K562 (cell line): ENCODE data around the gene NLE1. TPM values are rescaled to one million over a fixed set of nuclear protein-coding genes. Genes with fewer than 3 reads are reported as not detected.

Experiments used
- ADNP ChIP-seq: fragments of 200-800 bp; sonication (Bioruptor generic); IDR thresholded peaks from 2 replicates; pipeline ENCODE4 v1.6.1; 2016; ENCODE audit warnings: missing genetic modification characterization, missing compliant biosample characterization
- BCOR ChIP-seq: fragments of 450-650 bp; IDR thresholded peaks from 2 replicates; pipeline ENCODE4 v1.6.1; 2016
- CEBPG ChIP-seq, 3 experiments: fragments of 200-800 bp in 1 of 3; sonication (Bioruptor generic) in 1 of 3; sonication (generic) in 1 of 3; formaldehyde crosslinking in 1 of 3; IDR thresholded peaks in 2 of 3; conservative IDR thresholded peaks in 1 of 3; 2 replicates each; pipeline versions ENCODE4 v1.6.1 to v1.8.0; 2016 to 2022; ENCODE audit warnings: missing compliant biosample characterization in 2 of 3, missing genetic modification characterization in 2 of 3, mild to moderate bottlenecking in 1 of 3, missing genetic modification reagents in 1 of 3
- CTBP1 ChIP-seq: fragments of 450-650 bp; IDR thresholded peaks from 2 replicates; pipeline ENCODE4 v1.6.1; 2016; ENCODE audit warnings: borderline replicate concordance
- E2F3 ChIP-seq: fragments of 250-450 bp; sonication (Bioruptor Pico); IDR thresholded peaks from 2 replicates; pipeline ENCODE4 v1.4.0; 2020; ENCODE audit warnings: mild to moderate bottlenecking
- MCM3 ChIP-seq: fragments of 450-650 bp; IDR thresholded peaks from 2 replicates; pipeline ENCODE4 v1.6.1; 2016
- MTA2 ChIP-seq: fragments of 450-650 bp; IDR thresholded peaks from 2 replicates; pipeline ENCODE4 v1.6.1; 2016; ENCODE audit warnings: low read depth
- NCOA2 ChIP-seq, 2 experiments: fragments of 450-650 bp; IDR thresholded peaks; 2 replicates each; pipeline ENCODE4 v1.6.1; 2018; ENCODE audit warnings: mild to moderate bottlenecking in 2 of 2, moderate library complexity in 1 of 2; ENCODE audit not compliant: partially characterized antibody in 2 of 2
- NR2C2 ChIP-seq, 2 experiments: fragments of 200-800 bp in 1 of 2; sonication (Bioruptor generic) in 1 of 2; sonication (generic) in 1 of 2; formaldehyde crosslinking in 1 of 2; IDR thresholded peaks; 2 replicates each; pipeline versions ENCODE4 v1.6.1 to v1.8.0; 2016 to 2022; ENCODE audit warnings: mild to moderate bottlenecking in 1 of 2, missing compliant biosample characterization in 1 of 2, missing genetic modification characterization in 1 of 2, missing genetic modification reagents in 1 of 2
- TCF3 ChIP-seq: sonication (generic); formaldehyde crosslinking; IDR thresholded peaks from 2 replicates; pipeline ENCODE4 v1.4.0; 2020; ENCODE audit warnings: mild to moderate bottlenecking, missing genetic modification reagents
- TEAD1 ChIP-seq, 2 experiments: fragments of 450-650 bp in 1 of 2; sonication (generic) in 1 of 2; formaldehyde crosslinking; IDR thresholded peaks; 2 replicates each; pipeline versions ENCODE4 v1.4.0 to v1.8.0; 2020 to 2022; ENCODE audit warnings: mild to moderate bottlenecking in 2 of 2, missing genetic modification reagents in 1 of 2
- ZNF224 ChIP-seq: sonication (generic); formaldehyde crosslinking; IDR thresholded peaks from 2 replicates; pipeline ENCODE4 v1.8.0; 2022; ENCODE audit warnings: mild to moderate bottlenecking, missing genetic modification reagents
- ZNF764 ChIP-seq: fragments of 250-450 bp; sonication (Bioruptor Pico); IDR thresholded peaks from 2 replicates; pipeline ENCODE4 v1.4.0; 2020; ENCODE audit warnings: low read depth, mild to moderate bottlenecking, moderate library complexity
- polyA plus RNA-seq, 8 experiments: library from polyadenylated mRNA; depleted of rRNA in 4 of 8; stranded (reverse) in 5 of 8; unstranded in 3 of 8; fragments of >200 nt; fragmentation: Nextera tagmentation in 2 of 8; fragmentation: Illumina TruSeq in 1 of 8; extraction: Ambion mirVana in 2 of 8; extraction: Trizol in 1 of 8; gene quantifications; 2 replicates each; pipeline versions ENCODE4 v1.2.1 to v1.2.3, GENCODE V29; 2011 to 2014; ENCODE audit warnings: inconsistent platforms in 1 of 8, missing spikeins in 1 of 8
- total RNA-seq, 7 experiments: library from RNA; depleted of rRNA in 6 of 7; stranded (reverse); fragments of >200 nt in 6 of 7; fragmentation: Illumina TruSeq in 2 of 7; extraction: Trizol in 2 of 7; gene quantifications; 2 replicates each; pipeline versions ENCODE4 v1.2.1 to v1.2.3, GENCODE V29; 2011 to 2021; ENCODE audit warnings: low replicate concordance in 1 of 7
- TF ChIP-seq, protein P1 (sequence below): fragments of 250-450 bp; sonication (Bioruptor Pico); IDR thresholded peaks from 2 replicates; pipeline ENCODE4 v1.5.0; 2020; ENCODE audit warnings: mild to moderate bottlenecking
- TF ChIP-seq, protein P2 (sequence below): fragments of 250-450 bp; sonication (Bioruptor Pico); IDR thresholded peaks from 2 replicates; pipeline ENCODE4 v1.4.0; 2020; ENCODE audit warnings: mild to moderate bottlenecking, moderate library complexity
- TF ChIP-seq, protein P3 (sequence below): sonication (generic); formaldehyde crosslinking; IDR thresholded peaks from 2 replicates; pipeline ENCODE4 v1.8.0; 2022; ENCODE audit warnings: mild to moderate bottlenecking, missing genetic modification reagents, borderline replicate concordance
- TF ChIP-seq, protein P4 (sequence below): fragments of 450-650 bp; conservative IDR thresholded peaks from 2 replicates; pipeline ENCODE4 v1.6.1; 2016; ENCODE audit warnings: missing genetic modification characterization, low read depth, mild to moderate bottlenecking, missing compliant biosample characterization, moderate library complexity
- TF ChIP-seq, protein P5 (sequence below): fragments of 250-450 bp; sonication (Bioruptor Pico); IDR thresholded peaks from 2 replicates; pipeline ENCODE4 v1.9.0; 2021; ENCODE audit warnings: mild to moderate bottlenecking
- TF ChIP-seq, protein P6 (sequence below), 2 experiments: fragments of 450-650 bp in 1 of 2; sonication (generic) in 1 of 2; formaldehyde crosslinking in 1 of 2; IDR thresholded peaks in 1 of 2; conservative IDR thresholded peaks in 1 of 2; 2 replicates each; pipeline versions ENCODE4 v1.6.1 to v1.8.1; 2016 to 2023; ENCODE audit warnings: mild to moderate bottlenecking in 2 of 2, moderate library complexity in 2 of 2, inconsistent platforms in 1 of 2, missing genetic modification reagents in 1 of 2

The NLE1 gene
- total and polyA plus RNA-seq, 9 of the 15 experiments (the other 6 are each of a cell fraction or from before 2014, with no cell fraction given) = 3.8 to 69.0 (median 29.4) TPM

GRCh38 chr17:35141681-35142466, at the start of gene NLE1 (continued):
- TF ChIP-seq ZNF224 (CRISPR knock-in tag) = no peak
- TF ChIP-seq BCOR = no peak
- no peak for TF ChIP-seq CEBPG (CRISPR knock-in tag; IDR thresholded peaks at IDR 0.05)
- no peak for TF ChIP-seq CEBPG (tag; conservative IDR thresholded peaks at IDR 0.05 in 1 of 2, IDR thresholded peaks at IDR 0.05 in 1 of 2)
- no peak for TF ChIP-seq ADNP
- peak in 1 of 2 experiments; percentile 63; a peak in 1 of 4 replicates for TF ChIP-seq TEAD1 (CRISPR knock-in tag; IDR thresholded peaks at IDR 0.05)
- TF ChIP-seq, protein P1, sequence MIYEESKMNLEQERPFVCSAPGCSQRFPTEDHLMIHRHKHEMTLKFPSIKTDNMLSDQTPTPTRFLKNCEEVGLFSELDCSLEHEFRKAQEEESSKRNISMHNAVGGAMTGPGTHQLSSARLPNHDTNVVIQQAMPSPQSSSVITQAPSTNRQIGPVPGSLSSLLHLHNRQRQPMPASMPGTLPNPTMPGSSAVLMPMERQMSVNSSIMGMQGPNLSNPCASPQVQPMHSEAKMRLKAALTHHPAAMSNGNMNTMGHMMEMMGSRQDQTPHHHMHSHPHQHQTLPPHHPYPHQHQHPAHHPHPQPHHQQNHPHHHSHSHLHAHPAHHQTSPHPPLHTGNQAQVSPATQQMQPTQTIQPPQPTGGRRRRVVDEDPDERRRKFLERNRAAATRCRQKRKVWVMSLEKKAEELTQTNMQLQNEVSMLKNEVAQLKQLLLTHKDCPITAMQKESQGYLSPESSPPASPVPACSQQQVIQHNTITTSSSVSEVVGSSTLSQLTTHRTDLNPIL (CRISPR knock-in tag) = no peak
- TF ChIP-seq, protein P2, sequence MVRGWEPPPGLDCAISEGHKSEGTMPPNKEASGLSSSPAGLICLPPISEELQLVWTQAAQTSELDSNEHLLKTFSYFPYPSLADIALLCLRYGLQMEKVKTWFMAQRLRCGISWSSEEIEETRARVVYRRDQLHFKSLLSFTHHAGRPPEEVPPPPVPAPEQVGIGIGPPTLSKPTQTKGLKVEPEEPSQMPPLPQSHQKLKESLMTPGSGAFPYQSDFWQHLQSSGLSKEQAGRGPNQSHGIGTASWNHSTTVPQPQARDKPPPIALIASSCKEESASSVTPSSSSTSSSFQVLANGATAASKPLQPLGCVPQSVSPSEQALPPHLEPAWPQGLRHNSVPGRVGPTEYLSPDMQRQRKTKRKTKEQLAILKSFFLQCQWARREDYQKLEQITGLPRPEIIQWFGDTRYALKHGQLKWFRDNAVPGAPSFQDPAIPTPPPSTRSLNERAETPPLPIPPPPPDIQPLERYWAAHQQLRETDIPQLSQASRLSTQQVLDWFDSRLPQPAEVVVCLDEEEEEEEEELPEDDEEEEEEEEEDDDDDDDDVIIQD (CRISPR knock-in tag) = no peak
- no peak for TF ChIP-seq ZNF764 (CRISPR knock-in tag)
- TF ChIP-seq, protein P3, sequence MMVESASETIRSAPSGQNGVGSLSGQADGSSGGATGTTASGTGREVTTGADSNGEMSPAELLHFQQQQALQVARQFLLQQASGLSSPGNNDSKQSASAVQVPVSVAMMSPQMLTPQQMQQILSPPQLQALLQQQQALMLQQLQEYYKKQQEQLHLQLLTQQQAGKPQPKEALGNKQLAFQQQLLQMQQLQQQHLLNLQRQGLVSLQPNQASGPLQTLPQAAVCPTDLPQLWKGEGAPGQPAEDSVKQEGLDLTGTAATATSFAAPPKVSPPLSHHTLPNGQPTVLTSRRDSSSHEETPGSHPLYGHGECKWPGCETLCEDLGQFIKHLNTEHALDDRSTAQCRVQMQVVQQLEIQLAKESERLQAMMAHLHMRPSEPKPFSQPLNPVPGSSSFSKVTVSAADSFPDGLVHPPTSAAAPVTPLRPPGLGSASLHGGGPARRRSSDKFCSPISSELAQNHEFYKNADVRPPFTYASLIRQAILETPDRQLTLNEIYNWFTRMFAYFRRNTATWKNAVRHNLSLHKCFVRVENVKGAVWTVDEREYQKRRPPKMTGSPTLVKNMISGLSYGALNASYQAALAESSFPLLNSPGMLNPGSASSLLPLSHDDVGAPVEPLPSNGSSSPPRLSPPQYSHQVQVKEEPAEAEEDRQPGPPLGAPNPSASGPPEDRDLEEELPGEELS (CRISPR knock-in tag) = no peak
- TF ChIP-seq NR2C2 (CRISPR knock-in tag; IDR thresholded peaks at IDR 0.05) = no peak
- TF ChIP-seq NR2C2 (tag; IDR thresholded peaks at IDR 0.05) = no peak
- 0 out of 2 replicates have a peak, but pooled peaks have one; percentile 62 for TF ChIP-seq CTBP1
- TF ChIP-seq, protein P4, sequence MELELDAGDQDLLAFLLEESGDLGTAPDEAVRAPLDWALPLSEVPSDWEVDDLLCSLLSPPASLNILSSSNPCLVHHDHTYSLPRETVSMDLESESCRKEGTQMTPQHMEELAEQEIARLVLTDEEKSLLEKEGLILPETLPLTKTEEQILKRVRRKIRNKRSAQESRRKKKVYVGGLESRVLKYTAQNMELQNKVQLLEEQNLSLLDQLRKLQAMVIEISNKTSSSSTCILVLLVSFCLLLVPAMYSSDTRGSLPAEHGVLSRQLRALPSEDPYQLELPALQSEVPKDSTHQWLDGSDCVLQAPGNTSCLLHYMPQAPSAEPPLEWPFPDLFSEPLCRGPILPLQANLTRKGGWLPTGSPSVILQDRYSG (tag) = no peak
- TF ChIP-seq TCF3 (CRISPR knock-in tag) = no peak
- TF ChIP-seq E2F3 (CRISPR knock-in tag) = no peak
- TF ChIP-seq, protein P5, sequence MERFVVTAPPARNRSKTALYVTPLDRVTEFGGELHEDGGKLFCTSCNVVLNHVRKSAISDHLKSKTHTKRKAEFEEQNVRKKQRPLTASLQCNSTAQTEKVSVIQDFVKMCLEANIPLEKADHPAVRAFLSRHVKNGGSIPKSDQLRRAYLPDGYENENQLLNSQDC (CRISPR knock-in tag) = no peak
- TF ChIP-seq, protein P6, sequence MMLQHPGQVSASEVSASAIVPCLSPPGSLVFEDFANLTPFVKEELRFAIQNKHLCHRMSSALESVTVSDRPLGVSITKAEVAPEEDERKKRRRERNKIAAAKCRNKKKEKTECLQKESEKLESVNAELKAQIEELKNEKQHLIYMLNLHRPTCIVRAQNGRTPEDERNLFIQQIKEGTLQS (IDR thresholded peaks at IDR 0.05) = no peak
- TF ChIP-seq, protein P6 (CRISPR knock-in tag; conservative IDR thresholded peaks at IDR 0.05) = no peak
- TF ChIP-seq MTA2 = no peak
- no peak for TF ChIP-seq MCM3
- TF ChIP-seq NCOA2 (IDR thresholded peaks at IDR 0.05; ENCODE audit: partially characterized antibody in 2 of 2) = no peak
